Transverse colon (tissue), 4 donors: Measurements from ENCODE around the gene LDHA.

Experiments
- EP300 ChIP-seq: sonication (generic); formaldehyde crosslinking; IDR thresholded peaks from one replicate; pipeline ENCODE4 v1.6.1; 2017; ENCODE audit warnings: antibody characterized with exemption, low read depth
- POLR2AphosphoS5 ChIP-seq, 3 donors: sonication (generic); formaldehyde crosslinking; IDR thresholded peaks; one replicate each; pipeline ENCODE4 v1.6.1; 2016; ENCODE audit warnings: antibody characterized with exemption in 3 of 3
- TF ChIP-seq, protein P1 (sequence below), 5 experiments: fragments of 200-600 bp in 3 of 5; fragments of 450-650 bp in 2 of 5; sonication (generic) in 3 of 5; IDR thresholded peaks; 1 replicate in 2 of 5; 2 replicates in 3 of 5; pipeline ENCODE4 v1.5.1; 2016 to 2017; ENCODE audit warnings: antibody characterized with exemption in 5 of 5, inconsistent platforms in 3 of 5, mild to moderate bottlenecking in 2 of 5, moderate library complexity in 1 of 5

DNA sequence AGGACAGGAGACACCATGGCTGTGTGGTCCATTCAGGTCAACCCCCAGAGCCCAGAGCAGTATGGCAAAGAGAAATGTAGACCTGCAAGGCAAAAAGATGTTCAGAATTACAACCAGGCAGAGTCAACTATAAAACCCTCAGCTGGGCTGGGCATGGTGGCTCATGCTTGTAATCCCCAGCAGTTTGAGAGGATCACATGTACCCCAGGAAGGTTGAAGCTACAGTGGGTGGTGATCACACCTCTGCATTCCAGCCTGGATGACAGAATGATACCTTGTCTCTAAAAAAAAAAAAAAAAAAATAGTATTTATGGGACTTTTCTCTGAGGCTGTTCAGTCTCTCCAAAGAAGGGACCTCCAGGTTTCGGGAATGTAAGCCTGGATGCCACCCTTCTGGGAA is 18.4 kb upstream of the LDHA start:
- TF ChIP-seq, protein P1, sequence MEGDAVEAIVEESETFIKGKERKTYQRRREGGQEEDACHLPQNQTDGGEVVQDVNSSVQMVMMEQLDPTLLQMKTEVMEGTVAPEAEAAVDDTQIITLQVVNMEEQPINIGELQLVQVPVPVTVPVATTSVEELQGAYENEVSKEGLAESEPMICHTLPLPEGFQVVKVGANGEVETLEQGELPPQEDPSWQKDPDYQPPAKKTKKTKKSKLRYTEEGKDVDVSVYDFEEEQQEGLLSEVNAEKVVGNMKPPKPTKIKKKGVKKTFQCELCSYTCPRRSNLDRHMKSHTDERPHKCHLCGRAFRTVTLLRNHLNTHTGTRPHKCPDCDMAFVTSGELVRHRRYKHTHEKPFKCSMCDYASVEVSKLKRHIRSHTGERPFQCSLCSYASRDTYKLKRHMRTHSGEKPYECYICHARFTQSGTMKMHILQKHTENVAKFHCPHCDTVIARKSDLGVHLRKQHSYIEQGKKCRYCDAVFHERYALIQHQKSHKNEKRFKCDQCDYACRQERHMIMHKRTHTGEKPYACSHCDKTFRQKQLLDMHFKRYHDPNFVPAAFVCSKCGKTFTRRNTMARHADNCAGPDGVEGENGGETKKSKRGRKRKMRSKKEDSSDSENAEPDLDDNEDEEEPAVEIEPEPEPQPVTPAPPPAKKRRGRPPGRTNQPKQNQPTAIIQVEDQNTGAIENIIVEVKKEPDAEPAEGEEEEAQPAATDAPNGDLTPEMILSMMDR (IDR thresholded peaks at IDR 0.05) = no peak
- no peak for TF ChIP-seq EP300
- TF ChIP-seq POLR2AphosphoS5 (IDR thresholded peaks at IDR 0.05) = no peak
